H1 (cell line): ENCODE measurements around the gene SSPN.

Experiments used
- BRCA1 ChIP-seq: IDR thresholded peaks from 2 replicates; pipeline ENCODE4 v1.6.1; 2012; ENCODE audit warnings: low read depth, low read length, improper control_type of control experiment
- CHD1 ChIP-seq: IDR thresholded peaks from 2 replicates; pipeline ENCODE4 v1.6.1; 2012; ENCODE audit warnings: low read depth, low read length, improper control_type of control experiment
- CTBP2 ChIP-seq: IDR thresholded peaks from 2 replicates; pipeline ENCODE4 v1.7.0; 2011; ENCODE audit warnings: borderline replicate concordance, mild to moderate bottlenecking, moderate library complexity, mixed read lengths, low read length; ENCODE audit not compliant: insufficient read depth, insufficient read length
- CTCF ChIP-seq, 3 experiments: IDR thresholded peaks; 1 replicate in 2 of 3; 2 replicates in 1 of 3; pipeline versions ENCODE4 v1.5.1 to v1.6.1; 2011; ENCODE audit warnings: low read length in 3 of 3, mild to moderate bottlenecking in 3 of 3, inconsistent platforms in 2 of 3, low read depth in 1 of 3, moderate library complexity in 1 of 3; ENCODE audit not compliant: insufficient read depth in 1 of 3; ENCODE audit errors: control extremely low read depth in 1 of 3
- GABPA ChIP-seq: IDR thresholded peaks from 2 replicates; pipeline ENCODE4 v1.6.1; 2011; ENCODE audit warnings: mild to moderate bottlenecking, low read length, moderate library complexity, borderline replicate concordance; ENCODE audit not compliant: insufficient read depth
- MAX ChIP-seq: IDR thresholded peaks from 2 replicates; pipeline ENCODE4 v1.6.1; 2012; ENCODE audit warnings: inconsistent platforms
- TAF1 ChIP-seq: IDR thresholded peaks from 2 replicates; pipeline ENCODE4 v1.6.1; 2011; ENCODE audit warnings: mild to moderate bottlenecking, low read depth, low read length
- TEAD4 ChIP-seq: IDR thresholded peaks from 2 replicates; pipeline ENCODE4 v1.6.1; 2012; ENCODE audit warnings: low read depth, low read length, inconsistent platforms, mixed read lengths

GRCh38 chr12:26274441-26275312 lies 79.3 kb downstream of the SSPN start:
- TF ChIP-seq CTCF (IDR thresholded peaks at IDR 0.05; ENCODE audit: control extremely low read depth in 1 of 3, insufficient read depth in 1 of 3, low read depth in 1 of 3, low read length in 3 of 3) (no peak), MAX (no peak), TEAD4 (no peak), BRCA1 (no peak), CHD1 (no peak), TAF1 (no peak), GABPA (no peak), CTBP2 (no peak)
